Astrocyte (in vitro differentiated cells and primary cell): ENCODE measurements around the gene TPH2.

Experiments
- EZH2 ChIP-seq: IDR thresholded peaks from 2 replicates; pipeline ENCODE4 v1.6.1; 2012; ENCODE audit warnings: mild to moderate bottlenecking, low read length, inconsistent platforms; ENCODE audit not compliant: insufficient read depth
- TF ChIP-seq, protein P1 (sequence below): IDR thresholded peaks from 2 replicates; pipeline ENCODE4 v1.5.1; 2011; ENCODE audit warnings: low read depth, mild to moderate bottlenecking, inconsistent platforms, low read length, moderate library complexity; ENCODE audit not compliant: insufficient read depth

DNA sequence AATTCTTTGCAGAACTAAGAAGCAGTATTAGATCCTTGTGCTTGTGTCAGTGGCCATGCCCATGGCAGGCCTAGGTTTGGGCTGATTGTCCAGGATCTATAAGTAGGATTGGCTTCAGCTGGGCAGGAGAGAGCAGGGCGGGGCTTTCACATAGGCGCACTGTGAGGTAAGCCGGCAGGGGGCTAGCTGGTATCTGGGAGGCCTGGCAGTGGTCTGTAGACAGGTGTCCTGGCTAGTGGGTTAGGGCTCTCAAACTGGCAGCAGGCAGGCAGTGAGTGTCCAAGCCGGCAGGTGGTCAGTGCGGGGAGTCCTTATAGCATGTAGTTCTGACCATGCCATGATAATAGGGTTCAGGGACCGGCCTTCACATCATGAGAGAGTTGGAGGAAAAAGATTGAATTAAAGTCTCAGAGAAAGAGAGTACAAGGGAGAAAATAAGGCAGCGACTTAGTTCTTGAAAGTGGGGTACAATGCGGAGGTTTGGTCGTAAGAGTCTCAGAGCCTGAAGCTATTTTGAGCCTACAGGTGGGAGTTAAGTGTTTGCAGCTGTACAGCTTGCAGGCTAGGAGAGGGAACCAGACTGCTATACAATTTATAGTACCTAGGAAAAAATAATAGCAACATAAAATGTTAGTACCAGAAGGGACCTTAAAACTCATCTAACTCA, 137.4 kb downstream of the TPH2 start:
- TF ChIP-seq, protein P1, sequence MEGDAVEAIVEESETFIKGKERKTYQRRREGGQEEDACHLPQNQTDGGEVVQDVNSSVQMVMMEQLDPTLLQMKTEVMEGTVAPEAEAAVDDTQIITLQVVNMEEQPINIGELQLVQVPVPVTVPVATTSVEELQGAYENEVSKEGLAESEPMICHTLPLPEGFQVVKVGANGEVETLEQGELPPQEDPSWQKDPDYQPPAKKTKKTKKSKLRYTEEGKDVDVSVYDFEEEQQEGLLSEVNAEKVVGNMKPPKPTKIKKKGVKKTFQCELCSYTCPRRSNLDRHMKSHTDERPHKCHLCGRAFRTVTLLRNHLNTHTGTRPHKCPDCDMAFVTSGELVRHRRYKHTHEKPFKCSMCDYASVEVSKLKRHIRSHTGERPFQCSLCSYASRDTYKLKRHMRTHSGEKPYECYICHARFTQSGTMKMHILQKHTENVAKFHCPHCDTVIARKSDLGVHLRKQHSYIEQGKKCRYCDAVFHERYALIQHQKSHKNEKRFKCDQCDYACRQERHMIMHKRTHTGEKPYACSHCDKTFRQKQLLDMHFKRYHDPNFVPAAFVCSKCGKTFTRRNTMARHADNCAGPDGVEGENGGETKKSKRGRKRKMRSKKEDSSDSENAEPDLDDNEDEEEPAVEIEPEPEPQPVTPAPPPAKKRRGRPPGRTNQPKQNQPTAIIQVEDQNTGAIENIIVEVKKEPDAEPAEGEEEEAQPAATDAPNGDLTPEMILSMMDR: no peak
- no peak for TF ChIP-seq EZH2
